ENCODE results near the gene NET1.
A peak's percentile ranks its signal among the peaks of the same experiment; 100 is the strongest.
"Not testable (repeated sequence)": the region's sequence is repeated elsewhere in the genome, so short reads cannot be mapped to it uniquely, and the experiment has no call there.

Gene NET1, protein sequence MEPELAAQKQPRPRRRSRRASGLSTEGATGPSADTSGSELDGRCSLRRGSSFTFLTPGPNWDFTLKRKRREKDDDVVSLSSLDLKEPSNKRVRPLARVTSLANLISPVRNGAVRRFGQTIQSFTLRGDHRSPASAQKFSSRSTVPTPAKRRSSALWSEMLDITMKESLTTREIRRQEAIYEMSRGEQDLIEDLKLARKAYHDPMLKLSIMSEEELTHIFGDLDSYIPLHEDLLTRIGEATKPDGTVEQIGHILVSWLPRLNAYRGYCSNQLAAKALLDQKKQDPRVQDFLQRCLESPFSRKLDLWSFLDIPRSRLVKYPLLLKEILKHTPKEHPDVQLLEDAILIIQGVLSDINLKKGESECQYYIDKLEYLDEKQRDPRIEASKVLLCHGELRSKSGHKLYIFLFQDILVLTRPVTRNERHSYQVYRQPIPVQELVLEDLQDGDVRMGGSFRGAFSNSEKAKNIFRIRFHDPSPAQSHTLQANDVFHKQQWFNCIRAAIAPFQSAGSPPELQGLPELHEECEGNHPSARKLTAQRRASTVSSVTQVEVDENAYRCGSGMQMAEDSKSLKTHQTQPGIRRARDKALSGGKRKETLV

DNA sequence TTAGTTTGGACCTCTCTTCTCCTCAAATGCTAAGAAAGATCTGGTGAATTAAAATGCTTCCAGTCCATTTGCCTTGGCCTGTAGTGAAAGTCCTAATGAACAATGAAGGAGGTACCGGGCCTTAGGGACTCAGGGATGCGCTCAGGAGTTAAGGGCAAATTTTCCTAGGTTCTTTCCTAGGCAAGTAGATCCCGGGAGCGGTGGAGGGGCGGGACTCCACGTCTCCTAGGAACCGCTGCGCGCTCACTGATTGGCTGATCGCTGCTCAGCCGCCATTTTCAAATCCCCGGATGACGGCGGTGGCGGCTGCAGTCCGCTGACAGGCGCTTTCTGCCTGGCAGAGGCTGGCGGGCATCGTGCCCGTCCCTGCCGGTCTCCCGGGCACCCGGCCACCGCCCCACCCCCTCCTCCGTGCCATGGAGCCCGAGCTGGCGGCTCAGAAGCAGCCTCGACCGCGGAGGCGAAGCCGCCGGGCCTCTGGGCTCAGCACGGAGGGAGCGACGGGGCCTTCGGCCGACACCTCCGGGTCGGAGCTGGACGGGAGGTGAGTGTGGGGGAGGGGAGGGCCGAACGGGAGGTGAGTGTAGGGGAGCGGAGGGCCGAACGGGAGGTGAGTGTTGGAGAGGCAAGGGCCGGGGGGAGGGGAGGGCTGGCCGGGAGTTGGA lies at the start of gene NET1:
Gene NET1, plus strand, starts transcription at position 281 of the 665 bp plus-strand sequence. Its CDS starts 136 bp downstream, at position 417.
- peak; percentile 75 for DNase-seq

DNA sequence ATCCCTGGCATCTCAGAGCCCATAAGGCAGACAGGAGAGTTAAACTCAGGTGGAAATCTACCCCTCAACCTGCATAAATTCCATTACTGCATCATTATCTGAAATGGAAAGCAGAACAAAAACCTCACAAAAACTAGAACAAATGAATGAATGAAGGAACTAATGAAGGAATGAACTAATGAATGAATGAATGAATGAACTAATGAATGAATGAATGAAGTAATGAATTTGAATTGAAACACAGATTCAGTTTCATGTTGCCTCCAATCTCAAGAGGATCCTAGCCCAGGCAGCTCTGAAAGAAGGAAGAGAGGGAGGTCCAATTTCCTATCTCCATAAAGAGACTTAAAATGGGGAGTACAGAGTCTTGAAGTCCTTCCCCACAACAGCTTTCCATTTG lies 49.5 kb upstream of the NET1 start:
- DNase-seq: no peak

DNA sequence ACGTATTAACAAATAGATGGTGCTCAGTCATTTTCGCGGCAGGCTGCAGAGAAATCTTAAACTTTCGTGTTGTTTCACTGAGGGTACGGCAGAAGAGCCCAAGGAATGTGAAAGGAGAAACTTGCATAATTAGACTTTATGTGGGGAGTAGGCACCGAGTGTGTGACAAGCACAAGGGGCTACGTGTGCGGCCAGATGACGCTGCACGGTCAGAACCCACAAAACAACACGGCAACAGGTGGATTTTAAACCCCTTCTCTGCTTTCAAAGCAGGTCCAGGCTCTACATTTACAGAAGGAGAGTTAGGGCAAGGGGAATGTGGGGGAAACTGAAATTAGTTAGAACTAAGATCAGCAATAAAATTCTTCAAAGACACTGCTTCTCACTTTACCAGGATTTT lies 48.0 kb upstream of the NET1 start:
- DNase-seq: no peak

DNA sequence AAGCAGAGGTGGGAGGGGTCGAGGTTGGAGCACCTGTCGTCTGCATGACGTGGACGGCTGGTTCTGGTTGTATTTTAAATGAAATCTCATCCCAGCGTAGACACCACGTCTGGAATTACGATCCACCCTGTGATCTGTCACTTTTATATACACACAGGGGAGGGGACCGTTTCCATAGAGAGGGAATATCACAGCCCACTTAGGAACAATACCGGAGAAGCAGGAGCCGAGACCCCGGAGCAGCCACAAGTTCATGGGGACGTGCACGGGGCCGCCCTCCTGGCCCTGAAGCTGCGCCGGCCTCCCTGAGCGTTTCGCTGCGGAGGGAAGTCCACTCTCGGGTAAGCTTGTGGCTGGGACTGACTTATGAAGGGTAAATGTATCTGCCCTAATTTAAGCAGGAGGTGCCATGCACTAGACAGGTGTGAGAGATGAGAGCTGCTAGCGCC lies 47.4 kb upstream of the NET1 start, which contains the start of gene UCN3:
Gene UCN3, plus strand, starts transcription at position 77 of the 449 bp plus-strand sequence. CDS start 8,755 bp downstream, outside the sequence.
- no peak for DNase-seq

DNA sequence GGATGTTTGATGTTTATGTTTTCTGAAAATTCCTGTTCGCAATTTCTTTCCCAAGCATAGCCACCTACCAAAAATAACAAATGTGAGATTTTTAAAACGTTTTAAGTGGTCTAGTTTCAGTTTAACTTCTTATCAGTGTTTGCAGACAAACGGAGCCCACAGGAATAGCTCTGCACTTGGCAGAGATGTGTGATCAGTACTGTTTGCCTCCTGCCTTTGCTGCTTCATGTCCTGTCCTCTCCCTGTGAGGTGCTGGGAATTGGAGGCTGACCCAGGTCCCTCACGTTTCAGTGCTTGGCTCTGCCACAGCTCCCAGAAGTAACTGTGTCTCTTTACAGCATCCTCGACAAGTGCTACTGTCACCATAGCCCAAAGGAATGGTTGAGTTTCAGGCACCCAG lies 46.4 kb upstream of the NET1 start:
- no peak for DNase-seq

DNA sequence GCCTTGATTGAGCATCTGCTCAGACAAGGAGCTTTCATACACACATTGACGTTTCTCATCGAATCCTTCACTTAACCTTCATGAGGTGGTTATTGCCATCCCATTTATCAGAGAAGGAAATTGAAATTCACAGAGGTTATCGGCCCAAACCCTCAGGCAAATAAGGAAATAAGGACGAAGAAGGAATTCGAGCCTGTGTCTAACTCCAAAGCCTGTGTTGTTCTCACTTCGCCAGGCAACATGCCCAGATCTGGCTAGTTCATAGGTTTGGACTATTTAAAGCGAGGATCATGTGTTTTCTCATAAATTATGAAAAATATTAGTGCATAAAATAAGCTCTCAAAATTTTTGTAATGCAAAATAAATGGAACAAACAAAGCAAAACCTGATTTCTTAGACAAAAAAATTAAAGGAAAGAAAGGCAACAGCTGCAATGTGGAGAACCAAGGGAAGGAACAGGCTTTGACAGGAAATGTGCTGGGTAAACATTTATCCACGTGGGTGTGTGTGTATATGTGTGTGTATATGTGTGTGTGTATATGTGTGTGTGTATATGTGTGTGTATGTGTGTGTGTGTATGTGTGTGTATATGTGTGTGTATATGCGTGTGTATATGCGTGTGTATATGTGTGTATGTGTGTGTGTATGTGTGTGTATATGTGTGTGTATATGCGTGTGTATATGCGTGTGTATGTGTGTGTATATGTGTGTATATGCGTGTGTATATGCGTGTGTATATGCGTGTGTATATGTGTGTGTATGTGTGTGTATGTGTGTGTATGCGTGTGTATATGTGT lies 42.8 kb upstream of the NET1 start:
- no peak for DNase-seq

DNA sequence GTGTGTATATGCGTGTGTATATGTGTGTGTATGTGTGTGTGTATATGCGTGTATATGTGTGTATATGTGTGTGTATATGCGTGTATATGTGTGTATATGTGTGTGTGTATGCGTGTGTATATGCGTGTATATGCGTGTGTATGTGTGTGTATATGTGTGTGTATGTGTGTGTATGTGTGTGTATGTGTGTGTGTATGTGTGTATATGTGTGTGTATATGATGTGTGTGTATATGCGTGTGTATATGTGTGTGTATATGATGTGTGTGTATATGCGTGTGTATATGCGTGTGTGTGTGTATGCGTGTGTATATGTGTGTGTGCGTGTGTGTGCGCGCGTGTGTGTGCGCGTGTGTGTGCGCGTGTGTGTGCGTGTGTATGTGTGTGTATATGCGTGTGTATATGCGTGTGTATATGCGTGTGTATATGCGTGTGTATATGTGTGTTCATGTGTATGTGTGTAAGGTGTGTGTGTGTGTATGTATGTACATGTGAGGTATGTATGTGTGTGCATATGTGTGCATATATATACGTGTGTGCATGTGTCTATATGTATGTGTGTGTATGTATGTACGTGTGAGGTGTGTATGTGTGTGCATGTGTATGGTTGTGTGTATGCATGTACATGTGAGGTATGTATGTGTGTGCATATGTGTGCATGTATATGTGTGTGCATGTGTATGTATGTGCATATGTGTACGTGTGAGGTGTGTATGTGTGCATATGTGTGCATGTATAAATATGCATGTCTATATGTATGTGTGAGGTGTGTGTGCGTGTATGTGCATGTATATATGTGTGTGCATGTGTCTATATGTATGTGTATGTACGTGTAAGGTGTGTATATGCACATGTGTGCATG lies 41.6 kb upstream of the NET1 start:
- no peak for DNase-seq

DNA sequence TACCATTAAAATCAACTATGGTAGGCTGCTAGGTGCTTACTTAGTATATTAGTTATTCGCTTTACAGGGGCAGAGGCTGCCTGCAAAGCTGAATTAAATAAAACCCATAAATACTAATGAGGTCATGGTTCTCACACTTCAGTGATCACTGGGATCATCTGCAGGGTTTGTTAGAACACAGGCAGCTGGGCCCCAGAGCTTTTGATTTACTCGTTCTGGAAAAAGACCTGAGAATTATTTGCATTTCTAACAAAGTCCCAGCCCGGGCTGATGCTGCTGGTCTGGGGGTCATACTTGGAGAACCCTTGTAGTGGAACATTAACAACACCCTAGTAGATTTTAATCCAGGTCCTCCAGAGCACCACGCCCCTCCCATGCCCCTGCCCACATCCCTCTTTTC lies 39.0 kb upstream of the NET1 start:
- no peak for DNase-seq

DNA sequence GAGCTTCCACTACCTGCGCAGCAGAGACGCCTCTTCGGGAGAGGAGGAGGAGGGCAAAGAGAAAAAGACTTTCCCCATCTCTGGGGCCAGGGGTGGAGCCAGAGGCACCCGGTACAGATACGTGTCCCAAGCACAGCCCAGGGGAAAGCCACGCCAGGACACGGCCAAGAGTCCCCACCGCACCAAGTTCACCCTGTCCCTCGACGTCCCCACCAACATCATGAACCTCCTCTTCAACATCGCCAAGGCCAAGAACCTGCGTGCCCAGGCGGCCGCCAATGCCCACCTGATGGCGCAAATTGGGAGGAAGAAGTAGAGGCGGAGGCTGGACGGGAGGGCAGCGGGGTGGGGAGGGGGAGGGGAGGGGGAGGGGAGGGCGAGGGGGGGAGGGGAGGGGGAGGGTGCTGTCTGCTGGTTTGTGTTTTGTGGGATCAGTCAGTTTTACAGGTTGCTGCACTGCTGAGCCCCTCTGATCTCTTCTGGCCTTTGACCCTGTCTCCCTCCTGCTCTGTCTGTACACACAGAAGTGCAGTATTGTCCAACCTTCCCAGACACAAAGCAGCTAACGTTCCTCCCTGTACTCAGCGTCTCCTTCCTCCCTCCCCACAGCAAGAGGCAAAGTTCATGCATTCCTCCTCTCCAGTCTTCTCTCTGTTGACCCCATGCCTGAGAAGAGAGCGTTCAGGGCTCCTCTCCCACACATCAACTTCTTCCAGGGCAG lies 38.3 kb upstream of the NET1 start:
- no peak for DNase-seq

DNA sequence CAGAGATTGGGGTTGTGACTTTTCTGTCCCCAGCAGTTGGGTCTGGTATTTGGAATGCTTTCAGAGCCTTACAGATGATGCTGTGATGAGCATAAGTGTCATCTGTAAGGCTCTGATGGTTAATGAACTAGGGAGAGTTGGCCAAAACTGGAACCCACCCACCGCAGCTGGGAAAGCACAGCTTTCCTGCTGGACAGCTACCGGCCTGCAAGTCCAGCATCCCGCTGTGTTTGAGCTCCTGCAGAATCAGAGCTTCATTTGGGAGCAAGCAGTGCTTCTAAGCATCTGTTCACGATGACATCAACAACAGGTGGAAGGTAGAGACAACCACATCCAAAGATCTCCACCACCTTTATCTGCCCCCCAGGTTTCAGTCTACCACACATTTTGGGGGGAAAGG lies 35.9 kb upstream of the NET1 start:
- DNase-seq: no peak

DNA sequence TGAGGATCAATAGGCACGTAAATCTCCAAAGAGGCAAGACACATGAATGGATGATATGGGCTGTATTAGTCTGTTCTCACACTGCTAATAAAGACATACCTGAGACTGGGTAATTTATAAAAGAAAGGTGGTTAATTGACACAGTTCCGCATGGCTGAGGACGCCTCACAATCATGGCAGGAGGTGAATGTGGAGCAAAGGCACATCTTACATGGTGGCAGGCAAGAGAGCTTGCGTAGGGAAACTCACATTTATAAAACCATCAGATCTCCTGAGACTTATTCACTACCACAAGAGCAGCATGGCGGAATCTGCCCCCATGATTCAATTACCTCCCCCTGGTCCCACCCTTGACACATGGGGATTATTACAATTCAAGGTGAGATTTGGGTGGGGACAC lies 33.2 kb upstream of the NET1 start:
- DNase-seq: not testable (repeated sequence)

DNA sequence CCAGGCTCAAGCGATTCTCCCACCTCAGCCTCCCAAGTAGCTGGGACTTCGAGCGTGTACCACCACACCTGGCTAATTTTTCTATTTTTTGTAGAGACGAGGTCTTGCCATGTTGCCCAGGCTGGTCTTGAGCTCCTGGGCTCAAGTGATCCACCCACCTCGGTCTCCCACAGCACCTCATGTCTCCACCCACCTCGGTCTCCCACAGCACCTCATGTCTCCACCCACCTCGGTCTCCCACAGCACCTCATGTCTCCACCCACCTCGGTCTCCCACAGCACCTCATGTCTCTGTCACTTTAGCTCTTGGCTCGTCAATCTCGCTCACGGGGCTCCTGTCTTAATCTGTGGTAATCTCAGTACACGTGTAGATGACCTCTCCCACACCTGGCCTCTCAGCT lies 32.0 kb upstream of the NET1 start:
- DNase-seq: not testable (repeated sequence)

DNA sequence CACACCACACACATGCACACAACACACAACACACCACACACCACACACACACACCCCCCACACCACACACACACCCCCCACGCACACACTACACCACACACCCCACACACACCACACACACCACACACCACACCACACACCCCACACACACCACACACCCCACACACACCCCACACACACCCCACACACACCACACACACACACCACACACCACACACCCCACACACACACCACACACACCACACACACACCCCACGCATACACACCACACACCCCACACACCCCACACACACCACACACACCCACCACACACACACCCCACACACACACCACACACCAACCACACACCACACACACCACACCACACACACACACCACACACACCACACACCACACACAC lies 31.2 kb upstream of the NET1 start:
- no peak for DNase-seq

DNA sequence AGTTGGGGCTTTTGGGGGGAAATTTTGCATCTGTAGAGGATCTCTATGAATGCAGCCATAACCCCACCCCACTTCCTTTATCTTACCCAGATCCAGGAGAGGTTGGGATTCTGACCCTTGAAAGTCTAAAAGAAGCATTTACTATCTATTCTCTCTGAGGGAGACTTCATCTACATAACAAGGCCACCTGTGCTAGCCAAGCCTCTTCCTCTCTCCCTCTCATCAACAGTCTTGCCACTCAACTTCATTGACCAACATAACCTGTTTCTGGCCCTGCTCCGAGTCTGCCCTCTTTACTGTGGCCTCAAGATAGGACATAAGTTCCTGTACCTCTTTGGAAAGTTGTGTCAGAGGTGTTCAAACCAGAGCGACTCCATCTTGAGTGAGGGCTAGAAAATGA lies 27.1 kb upstream of the NET1 start:
- no peak for DNase-seq

DNA sequence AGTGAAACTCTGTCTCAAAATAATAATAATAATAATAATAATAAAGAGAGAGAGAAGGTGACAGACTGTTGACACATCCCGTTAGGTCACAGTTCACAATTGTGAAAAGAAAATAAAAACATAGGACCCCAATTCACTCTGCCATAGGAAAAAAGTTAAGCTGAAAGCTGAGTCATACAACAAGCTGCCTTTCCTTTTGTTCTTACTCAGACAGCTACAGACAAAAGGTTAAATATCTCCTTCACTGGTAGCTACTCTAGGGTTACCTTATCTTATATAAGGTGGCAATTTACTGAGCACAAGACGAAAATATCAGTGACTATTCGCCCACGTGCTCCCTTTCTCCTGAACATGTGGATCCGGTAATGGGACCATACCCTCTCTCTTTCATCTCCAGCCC lies 25.2 kb upstream of the NET1 start:
- DNase-seq: no peak

DNA sequence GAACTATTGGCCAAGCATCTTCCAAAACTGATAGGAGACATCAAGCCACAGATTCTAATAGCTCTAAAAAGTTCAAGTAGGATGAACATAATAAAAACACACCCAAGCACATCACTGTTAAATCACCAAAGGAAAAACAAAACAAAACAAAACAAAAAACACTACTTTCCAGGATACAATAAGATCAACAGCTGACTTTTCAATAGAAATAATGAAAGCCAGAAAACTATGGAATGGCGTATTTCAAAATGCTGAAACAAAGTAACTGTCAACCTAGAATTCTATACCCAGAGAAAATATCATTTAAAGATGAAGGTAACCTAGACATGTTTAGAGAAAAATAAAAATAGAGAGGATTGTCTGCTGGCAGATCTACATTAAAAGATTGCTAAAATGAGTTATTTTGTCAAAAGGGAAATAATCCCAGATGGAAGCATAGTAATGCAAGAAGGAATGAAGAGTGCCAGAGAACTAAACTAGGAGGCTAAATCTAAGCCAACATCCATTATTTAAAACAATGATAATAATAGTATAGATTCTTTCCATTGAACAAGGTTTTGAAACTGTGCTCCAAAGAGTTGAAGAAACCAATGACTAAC lies 21.7 kb upstream of the NET1 start:
- no peak for DNase-seq

DNA sequence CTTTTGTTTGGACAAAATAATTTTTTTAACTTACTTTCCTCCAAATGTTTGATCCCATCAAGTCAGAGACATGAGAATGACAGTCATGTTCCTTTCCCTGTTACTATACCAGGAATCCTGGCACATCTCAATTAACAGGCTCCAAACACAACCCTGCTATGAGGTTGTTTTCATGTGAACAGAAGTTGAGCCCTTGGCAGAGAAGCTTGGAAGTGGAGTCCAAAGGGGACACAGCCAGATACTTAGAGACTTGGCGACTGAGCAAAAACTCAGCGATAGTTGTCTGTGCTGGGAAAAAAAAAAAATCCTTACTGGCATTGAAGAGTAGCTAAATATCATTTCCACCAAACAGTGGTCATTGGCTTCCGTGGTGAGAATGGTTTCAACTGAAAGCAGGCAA lies 20.6 kb upstream of the NET1 start:
- DNase-seq: no peak

DNA sequence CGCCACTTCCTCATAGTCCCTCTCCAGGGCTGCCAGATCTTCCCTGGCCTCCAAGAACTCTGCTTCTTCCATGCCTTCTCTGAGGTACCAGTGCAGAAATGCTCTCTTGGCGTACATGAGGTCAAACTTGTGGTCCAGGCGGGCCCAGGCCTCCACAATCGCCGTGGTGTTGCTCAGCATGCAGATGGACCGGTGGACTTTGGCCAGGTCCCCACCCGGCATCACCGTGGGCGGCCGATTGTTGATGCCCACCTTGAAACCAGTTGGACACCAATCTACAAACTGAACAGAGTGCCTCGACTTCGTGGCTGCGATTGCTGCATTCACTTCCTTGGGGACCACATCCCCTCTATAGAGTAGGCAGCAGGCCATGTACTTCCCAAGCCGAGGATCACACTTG lies 18.8 kb upstream of the NET1 start:
- DNase-seq: no peak

DNA sequence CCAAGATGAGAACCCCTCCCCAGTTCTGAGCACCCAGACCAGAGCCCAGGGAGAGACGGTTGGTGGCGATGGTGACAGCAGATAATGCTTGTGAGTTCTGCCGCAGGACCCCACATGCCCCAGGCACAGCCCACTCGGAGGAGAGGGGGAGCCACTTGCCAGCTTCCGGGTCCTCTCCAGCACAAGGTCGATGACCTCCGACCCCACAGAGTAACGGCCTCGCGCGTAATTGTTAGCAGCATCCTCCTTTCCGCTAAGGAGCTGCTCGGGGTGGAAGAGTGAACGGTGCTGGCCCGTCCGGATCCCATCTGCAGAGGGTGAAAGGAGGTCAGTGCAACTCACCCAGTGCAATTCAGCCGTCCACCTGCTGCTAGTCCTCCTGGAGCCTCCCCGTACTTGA lies 17.2 kb upstream of the NET1 start:
- DNase-seq: no peak

DNA sequence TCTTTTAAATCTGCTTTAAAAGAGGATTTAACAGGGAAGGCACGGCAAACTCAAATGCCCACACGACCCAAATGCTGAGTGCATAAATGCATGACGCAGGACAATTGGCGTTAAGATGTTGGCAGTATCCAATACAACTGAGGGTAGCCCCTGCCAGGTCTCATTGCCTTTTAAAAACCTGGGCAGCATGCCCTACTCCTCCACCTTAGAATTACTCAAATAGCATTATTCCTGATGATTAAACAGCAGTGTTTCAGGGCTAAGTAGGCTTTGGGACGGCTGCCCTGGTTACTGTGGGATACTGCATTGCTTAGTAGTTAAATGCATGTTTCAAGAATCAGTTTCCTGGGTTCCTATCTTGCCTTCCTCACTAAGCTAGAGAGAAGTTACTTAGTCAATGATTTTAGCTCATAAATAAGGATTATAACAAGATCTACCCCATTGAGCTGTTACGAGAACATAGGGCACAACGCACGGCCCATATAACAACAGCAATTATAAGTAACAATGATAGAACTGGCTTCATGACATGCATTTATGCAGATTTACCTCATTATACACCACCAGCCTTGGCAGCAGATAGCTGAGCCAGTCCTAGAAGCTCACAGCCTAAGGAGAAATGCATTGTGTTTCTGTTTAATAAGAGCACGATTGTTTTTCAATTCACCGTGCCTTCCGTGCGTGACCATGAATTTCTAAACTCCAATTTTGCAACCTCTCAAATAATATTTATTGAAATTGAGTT lies 15.6 kb upstream of the NET1 start:
- DNase-seq: no peak

Data from NCI-H2171 (cell line).